ENCODE results near the gene GHRH. TPM values are rescaled to one million over a fixed set of nuclear protein-coding genes. Genes with fewer than 3 reads are reported as not detected.

Gene GHRH
- total RNA-seq, 3 donors from 2014 or later (not counting 1 experiment from before 2014, with no cell fraction given) = not detected

- DNase-seq = no peak
- Mint-ChIP-seq H3K27ac (no peak overlapping the region), H3K36me3 (no peaks in the 10 kb centered on the region), H3K4me3 (no peak overlapping the region), H3K27me3 (ENCODE audit: low read depth in 2 of 2) (peaks cover 0 to 5% of the 10 kb centered on the region in 2 donors), H3K4me1 (no peaks in the 10 kb centered on the region), H3K9me3 (no peaks in the 10 kb centered on the region)
- no peaks in the 10 kb centered on the region for H3K36me3 ChIP-seq (ENCODE audit: control insufficient read depth, insufficient read depth, low read length)
- H3K27ac ChIP-seq (ENCODE audit: low read length) = peak overlapping the region; percentile 39
- H3K9me3 ChIP-seq (ENCODE audit: control insufficient read depth, insufficient read depth, low read length) = no peaks in the 10 kb centered on the region
- H3K27me3 ChIP-seq (ENCODE audit: control insufficient read depth, insufficient read depth, low read length) = no peaks in the 10 kb centered on the region
- no peak overlapping the region for H3K4me3 ChIP-seq (ENCODE audit: low read length)
- WGBS (ENCODE audit: insufficient coverage) = 89% methylated on average over 2 of the region's 3 CpGs
- intact Hi-C loops (cut with micrococcal nuclease) = no loop called here
- H3K4me1 ChIP-seq (ENCODE audit: control insufficient read depth, insufficient read depth, low read length) = peaks cover 29% of the 10 kb centered on the region
- TF ChIP-seq CTCF (IDR thresholded peaks at IDR 0.05) = no peak
- no peak for ATAC-seq
These were observed 9.8 kb upstream of the GHRH start for GRCh38 chr20:37271421-37271768.

DNA sequence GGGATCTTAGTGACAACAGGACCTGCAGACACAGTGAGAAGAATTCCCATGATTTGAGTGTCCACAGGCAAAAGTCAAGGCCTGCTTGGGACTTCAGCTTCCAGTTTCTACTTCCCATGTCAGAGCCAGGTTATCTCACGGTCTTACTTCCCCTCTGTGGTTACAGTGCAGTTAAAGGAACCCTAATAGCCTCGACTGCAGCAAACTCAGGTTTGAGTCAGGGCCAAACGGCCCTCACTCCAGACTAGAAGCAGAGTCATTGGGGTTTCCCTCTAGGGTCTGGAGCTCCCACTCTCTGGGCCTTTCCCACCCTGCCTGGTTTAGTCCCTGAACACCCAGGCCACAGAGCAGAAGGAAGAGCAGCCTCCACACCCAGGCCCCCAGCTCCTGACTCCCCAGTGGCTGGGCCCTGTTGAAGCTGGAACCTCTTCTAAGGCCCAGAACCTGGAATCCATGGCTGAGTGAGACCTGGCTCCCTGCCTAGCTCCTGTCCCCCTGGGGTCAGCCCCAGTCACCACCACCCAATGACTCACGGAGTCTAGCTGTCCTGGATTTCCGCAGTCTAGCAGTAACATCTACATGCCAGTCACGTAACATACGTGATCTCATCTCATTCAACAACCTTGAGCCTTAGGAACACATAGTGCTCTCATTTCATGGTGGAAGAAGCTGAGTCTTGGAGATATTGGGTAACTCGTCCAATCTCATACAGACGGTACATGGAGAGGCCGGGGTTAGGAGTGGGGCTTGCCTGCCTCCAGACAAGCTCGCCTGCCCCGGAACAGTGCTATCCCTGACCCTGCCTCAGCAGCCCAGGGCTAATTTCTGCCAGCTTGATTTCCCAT lies 9.2 kb upstream of the GHRH start:
- Histone ChIP-seq H3K27me3 (ENCODE audit: control insufficient read depth, insufficient read depth, low read length) (no peaks in the 10 kb centered on the region), H3K9me3 (ENCODE audit: control insufficient read depth, insufficient read depth, low read length) (no peaks in the 10 kb centered on the region), H3K4me3 (ENCODE audit: low read length) (no peak overlapping the region), H3K36me3 (ENCODE audit: control insufficient read depth, insufficient read depth, low read length) (no peaks in the 10 kb centered on the region), H3K4me1 (ENCODE audit: control insufficient read depth, insufficient read depth, low read length) (peaks cover 24% of the 10 kb centered on the region), H3K27ac (ENCODE audit: low read length) (peak overlapping the region; percentile 39)
- Mint-ChIP-seq H3K4me1 (no peaks in the 10 kb centered on the region), H3K27me3 (ENCODE audit: low read depth in 2 of 2) (peaks cover 0 to 5% of the 10 kb centered on the region in 2 donors), H3K4me3 (no peak overlapping the region), H3K9me3 (no peaks in the 10 kb centered on the region), H3K27ac (peak overlapping the region in 1 of 2 donors; percentile 56), H3K36me3 (no peaks in the 10 kb centered on the region)
- ATAC-seq (peak; percentile 29 to 74 (median 48)), DNase-seq (peak in 1 of 2 donors; percentile 17)
- WGBS (ENCODE audit: insufficient coverage) = 78% methylated on average over 12 of the region's 12 CpGs
- TF ChIP-seq CTCF (IDR thresholded peaks at IDR 0.05) = no peak
- intact Hi-C loops (cut with micrococcal nuclease) = no loop called here

DNA sequence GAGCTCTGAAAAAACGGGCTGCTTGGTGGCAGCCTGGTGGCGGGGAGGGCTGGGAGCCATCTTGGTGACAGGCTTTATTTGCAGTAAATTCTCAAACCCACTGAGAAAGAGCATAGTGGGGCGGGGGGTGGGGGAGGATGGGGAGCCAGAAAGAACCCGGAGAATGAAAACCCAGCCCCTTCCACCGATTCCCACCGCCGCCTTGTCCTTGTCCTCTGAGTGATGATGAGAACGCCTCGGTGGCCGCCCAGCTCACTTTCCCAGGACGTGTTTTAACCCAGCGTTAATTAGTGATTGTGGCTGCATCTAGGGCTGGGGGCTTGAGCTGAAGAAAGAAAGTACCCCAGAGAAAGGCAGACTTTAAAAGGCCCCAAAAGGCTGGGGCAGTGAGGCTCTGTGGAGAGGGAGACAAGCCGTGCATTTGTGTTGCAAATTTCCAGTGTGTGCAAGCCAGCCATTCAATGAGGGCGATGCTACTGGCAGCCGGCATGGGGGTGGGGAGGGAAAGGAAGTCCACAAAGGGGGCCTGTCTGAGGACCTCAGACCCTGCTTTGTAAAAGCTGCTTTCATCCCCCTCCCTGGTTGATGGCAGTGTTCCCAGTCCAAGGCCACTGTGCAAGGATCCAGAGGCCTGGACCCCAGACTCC lies 6.2 kb upstream of the GHRH start:
- no peak overlapping the region for H3K27ac Mint-ChIP-seq
- no peaks in the 10 kb centered on the region for H3K36me3 Mint-ChIP-seq
- no peak overlapping the region for H3K4me3 Mint-ChIP-seq
- no peaks in the 10 kb centered on the region for H3K9me3 Mint-ChIP-seq
- peaks cover 18% of the 10 kb centered on the region for H3K4me1 ChIP-seq (ENCODE audit: control insufficient read depth, insufficient read depth, low read length)
- no peak for TF ChIP-seq CTCF (IDR thresholded peaks at IDR 0.05)
- no peaks in the 10 kb centered on the region for H3K27me3 ChIP-seq (ENCODE audit: control insufficient read depth, insufficient read depth, low read length)
- no peak overlapping the region for H3K4me3 ChIP-seq (ENCODE audit: low read length)
- no peaks in the 10 kb centered on the region for H3K9me3 ChIP-seq (ENCODE audit: control insufficient read depth, insufficient read depth, low read length)
- no peaks in the 10 kb centered on the region for H3K36me3 ChIP-seq (ENCODE audit: control insufficient read depth, insufficient read depth, low read length)
- H3K27me3 Mint-ChIP-seq (ENCODE audit: low read depth in 2 of 2) = no peaks in the 10 kb centered on the region
- no peak overlapping the region for H3K27ac ChIP-seq (ENCODE audit: low read length)
- intact Hi-C loops (cut with micrococcal nuclease) = no loop called here
- ATAC-seq (no peak), DNase-seq (no peak)
- H3K4me1 Mint-ChIP-seq = no peaks in the 10 kb centered on the region
- WGBS (ENCODE audit: insufficient coverage) = 93% methylated on average over 15 of the region's 15 CpGs

Data from natural killer cell (primary cell).